HG02571 (cell line): ENCODE measurements around the gene COL28A1.
"Not testable (repeated sequence)": the region's sequence is repeated elsewhere in the genome, so short reads cannot be mapped to it uniquely, and the experiment has no call there.

Experiments used
- ATAC-seq: cut with Tn5 transposase; IDR thresholded peaks from one replicate; pipeline ENCODE4 v1.9.1; 2021; ENCODE audit warnings: mild to moderate bottlenecking, moderate library complexity; ENCODE audit not compliant: unreplicated experiment

The COL28A1 gene

DNA sequence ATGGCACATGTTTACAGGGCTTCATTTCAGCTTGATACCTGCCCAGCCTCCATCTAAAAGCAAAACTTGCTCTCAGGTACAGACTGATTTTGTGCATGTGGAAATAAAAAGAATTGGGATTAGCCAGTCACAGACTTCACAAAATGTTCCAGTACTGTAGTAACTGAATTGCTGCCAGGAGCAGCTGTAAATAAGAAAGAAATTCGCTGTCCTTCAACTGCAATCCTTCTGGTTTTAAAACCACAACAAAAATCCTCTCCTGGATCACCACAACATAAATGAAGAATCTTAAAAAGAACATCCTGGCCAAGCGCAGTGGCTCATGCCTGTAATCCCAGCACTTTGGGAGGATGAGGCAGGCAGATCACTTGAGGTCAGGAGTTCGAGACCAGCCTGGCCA is 27.1 kb upstream of the COL28A1 start:
- no peak for ATAC-seq

- not testable (repeated sequence) for ATAC-seq
Measured at GRCh38 chr7:7561591-7561990, 25.9 kb upstream of the COL28A1 start.

GRCh38 chr7:7557252-7557651 is 21.6 kb upstream of the COL28A1 start:
- ATAC-seq, result no peak

- no peak for ATAC-seq
Measured at GRCh38 chr7:7556852-7557251, 21.2 kb upstream of the COL28A1 start.

GRCh38 chr7:7554649-7555575 is 19.2 kb upstream of the COL28A1 start:
- no peak for ATAC-seq

DNA sequence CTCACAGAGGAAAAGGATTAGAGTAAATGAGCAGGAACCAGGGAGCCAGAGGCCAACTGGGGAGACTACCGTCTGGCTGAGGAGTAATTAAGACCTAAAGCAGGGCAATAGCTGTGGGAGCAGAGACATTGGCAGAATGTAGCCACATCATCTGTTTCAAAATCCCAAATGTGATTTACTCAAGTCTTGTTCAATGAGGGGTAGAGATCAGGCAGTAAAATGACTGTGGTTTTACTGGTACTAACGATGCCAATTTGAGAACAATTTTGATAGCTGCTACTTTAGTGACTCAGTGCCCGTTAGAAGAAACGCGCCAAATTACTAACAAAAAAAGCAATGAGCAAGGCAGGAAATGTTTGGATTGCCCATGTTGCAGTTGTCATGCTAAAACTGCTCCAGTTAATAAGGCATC is 18.4 kb upstream of the COL28A1 start:
- ATAC-seq, result no peak

GRCh38 chr7:7553386-7553785 is 17.7 kb upstream of the COL28A1 start:
- ATAC-seq, result no peak

- ATAC-seq, result no peak
Measured at GRCh38 chr7:7552199-7552598, 16.5 kb upstream of the COL28A1 start.

DNA sequence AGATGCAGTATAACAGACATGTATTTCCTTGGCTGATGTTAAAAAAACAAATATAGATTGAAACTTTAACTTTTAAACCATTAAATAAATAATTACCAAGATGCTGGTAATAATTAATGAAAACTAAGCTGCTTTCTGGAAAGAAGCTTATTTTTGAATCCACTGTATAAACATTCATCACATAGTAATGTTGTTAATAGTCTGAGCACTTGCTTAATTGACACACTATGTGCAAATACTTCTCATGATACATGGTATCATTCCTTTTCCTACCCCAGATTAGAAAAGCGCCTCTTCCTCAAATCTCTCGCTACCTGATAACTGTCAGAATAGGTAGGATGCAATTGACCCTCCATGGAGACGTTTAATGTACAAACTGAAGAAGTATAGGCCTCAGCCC is 15.0 kb upstream of the COL28A1 start:
- no peak for ATAC-seq

- no peak for ATAC-seq
Measured at GRCh38 chr7:7548407-7548806, 12.7 kb upstream of the COL28A1 start.

- ATAC-seq, result no peak
Measured at GRCh38 chr7:7542251-7542835, 6.7 kb upstream of the COL28A1 start.

DNA sequence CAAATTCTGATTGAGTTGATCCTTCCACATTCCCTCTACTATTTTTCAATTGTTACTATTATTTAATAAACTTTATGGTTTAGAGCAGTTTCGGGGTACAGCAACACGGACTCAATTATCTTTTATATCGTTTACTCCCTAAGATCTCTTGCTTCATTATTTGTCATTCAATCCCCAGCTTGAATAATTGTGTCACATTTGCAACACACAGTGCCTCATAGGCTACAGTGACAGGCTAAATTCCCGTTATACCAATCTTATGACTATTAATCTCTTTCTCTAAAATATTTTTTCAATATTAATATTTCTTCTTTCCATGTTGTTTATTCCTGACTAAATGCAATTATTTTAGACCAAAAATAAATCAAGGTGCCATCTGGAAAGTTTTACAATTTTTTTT is 4.0 kb upstream of the COL28A1 start:
- ATAC-seq, result no peak

- no peak for ATAC-seq
Measured at GRCh38 chr7:7539152-7539551, 3.5 kb upstream of the COL28A1 start.

DNA sequence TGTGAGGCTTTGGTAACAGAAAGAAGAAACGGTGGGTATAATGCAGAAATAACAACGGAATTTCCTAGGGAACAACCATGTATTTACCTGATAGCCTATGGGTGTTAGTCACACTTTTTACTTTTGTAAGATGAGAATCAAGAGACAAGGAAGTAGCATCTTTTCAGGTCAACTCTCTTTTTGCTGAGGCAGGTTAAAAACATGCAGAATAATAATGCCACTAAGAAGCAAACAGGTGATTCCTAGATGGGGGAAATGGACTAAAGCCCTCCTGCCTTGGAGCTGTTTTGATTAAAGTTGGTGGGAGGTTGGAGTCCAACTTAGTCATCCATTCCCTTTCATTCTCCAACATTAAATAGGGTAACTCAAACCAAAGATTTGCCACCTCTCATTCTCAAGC is 2.0 kb upstream of the COL28A1 start:
- ATAC-seq, result no peak

DNA sequence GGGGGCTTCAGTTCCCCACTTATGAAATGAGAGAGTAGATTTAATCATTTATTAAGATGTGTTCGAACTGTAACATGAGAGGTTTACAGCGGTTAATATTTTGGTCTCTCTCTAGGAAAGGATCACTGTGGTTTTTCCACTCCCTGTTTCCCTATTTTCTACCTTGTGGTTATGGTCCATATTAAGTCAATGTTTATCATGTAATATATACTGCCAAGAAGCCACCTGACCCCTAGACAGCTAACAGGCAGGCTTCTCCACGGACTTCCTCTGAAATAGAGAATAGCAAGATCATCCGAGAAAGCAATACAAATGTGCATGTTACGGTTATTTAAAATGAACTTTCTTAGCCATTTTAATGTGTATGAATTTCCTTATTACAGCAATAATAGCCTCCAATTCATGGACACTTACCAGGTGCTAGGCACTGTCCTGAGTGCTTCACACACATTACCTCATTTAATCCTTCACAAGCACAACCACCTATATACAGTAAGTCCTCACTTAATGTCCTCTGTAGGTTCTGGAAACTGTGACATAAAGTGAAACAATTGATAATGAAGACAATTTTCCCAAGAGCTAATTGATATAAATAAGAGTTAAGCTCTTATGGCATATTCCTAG is 835 bp upstream of the COL28A1 start:
- no peak for ATAC-seq

DNA sequence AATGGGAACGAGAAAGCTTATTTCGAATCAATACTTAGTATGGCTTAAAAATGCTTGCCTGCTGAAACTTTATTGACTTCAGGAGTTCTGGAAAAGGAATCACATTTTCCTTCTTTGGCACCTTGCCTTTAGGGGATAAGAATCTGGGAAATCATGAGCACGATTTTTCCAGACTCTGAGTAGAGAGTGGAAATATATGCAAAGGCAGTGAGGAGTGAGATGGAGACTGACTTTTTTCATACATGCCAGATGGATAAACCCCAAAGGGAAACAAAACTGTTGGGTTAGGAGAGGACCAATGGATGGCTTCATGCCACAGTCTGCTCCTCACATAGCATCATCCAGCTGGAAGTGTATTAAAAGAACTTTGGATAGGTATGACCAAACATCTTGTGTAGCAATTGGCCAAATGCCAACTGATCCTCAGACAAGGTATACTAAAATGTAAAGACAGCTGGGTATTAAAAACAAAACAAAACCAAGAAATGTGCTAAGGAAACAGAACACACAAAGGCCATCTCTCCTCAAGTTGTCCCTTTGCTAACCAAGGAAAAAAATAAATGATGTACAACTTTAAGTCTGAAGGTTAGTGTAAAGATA is 1.7 kb downstream of the COL28A1 start:
- no peak for ATAC-seq

GRCh38 chr7:7529328-7529727 is 6.3 kb downstream of the COL28A1 start:
- no peak for ATAC-seq

GRCh38 chr7:7527047-7527446 is 8.6 kb downstream of the COL28A1 start:
- no peak for ATAC-seq

DNA sequence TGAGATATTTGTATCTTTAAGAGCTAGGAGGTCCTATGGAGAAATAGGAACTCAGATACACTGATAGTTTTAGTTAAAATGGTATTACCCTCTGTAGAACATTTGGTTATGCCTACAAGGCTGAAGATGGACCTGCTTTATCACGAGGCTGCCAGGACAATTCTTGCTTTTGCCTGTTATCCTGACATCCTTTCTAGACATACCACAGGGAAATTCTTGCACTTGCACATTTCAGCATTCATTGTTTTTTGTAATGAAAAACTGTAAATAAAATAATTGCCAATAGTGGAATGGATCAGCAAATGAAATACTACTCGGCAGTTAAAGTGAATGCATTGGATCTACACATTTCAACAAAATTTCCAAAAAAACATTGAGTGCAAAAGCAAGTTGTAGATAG is 9.7 kb downstream of the COL28A1 start:
- no peak for ATAC-seq

DNA sequence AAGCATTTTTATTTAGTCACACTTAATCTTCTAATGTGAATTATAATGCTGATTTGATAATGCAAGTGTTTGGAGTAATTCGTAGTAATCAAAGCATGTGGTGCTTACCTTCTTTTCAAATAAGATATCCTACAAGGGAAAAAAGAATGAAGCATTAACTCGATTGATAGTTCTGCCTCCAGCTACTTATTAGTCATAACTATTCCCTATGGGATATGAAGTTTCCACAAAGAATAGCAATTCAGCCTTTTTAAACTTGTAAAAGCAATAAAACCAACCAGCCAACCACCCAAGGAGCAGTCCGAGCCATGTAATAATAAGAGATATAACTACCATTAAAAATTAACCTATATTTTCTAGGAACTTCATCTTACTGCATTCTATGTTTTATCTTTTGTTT is 11.6 kb downstream of the COL28A1 start:
- no peak for ATAC-seq

- ATAC-seq, result no peak
Measured at GRCh38 chr7:7522421-7522820, 13.3 kb downstream of the COL28A1 start.

DNA sequence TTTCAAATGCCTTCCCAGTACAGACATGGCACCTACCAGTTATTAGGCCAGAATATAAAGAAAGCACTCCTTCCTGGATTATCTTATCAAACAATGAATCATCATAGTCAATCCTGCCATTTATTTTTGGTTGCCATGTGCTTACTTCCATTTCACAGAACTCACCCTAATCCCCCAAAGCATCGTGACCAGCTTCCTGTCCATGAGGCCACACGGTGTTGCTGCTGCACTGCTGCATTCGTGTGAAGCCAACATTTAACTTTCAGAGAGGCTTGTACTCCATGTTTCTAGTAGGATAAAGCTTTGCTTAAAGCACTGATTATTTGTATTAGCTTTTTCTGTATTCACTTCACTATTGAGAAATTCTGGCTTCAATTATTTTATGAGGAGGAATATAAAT is 14.4 kb downstream of the COL28A1 start:
- ATAC-seq, result no peak
